H7 (cell line): ENCODE data around the gene KANSL3. TPM values are rescaled to one million over a fixed set of nuclear protein-coding genes. Genes with fewer than 3 reads are reported as not detected.
"Not testable (repeated sequence)": the region's sequence is repeated elsewhere in the genome, so short reads cannot be mapped to it uniquely, and the experiment has no call there.

ENCODE experiments used
- DNase-seq: peaks from one replicate; pipeline ENCODE4 v3.0.0; 2012
- H3K27me3 ChIP-seq: 2 replicates; pipeline ENCODE4 v1.6.0; 2011; ENCODE audit warnings: mild to moderate bottlenecking, low read length; ENCODE audit not compliant: control insufficient read depth, insufficient read depth
- H3K36me3 ChIP-seq: replicated peaks from 2 replicates; pipeline ENCODE4 v1.5.1; 2011; ENCODE audit warnings: low read length; ENCODE audit not compliant: control insufficient read depth, insufficient read depth
- H3K4me3 ChIP-seq: 2 replicates; pipeline ENCODE4 v1.5.1; 2011; ENCODE audit warnings: low read depth, mild to moderate bottlenecking, control low read depth, low read length, moderate library complexity; ENCODE audit not compliant: insufficient read depth
- total RNA-seq: library from RNA; depleted of rRNA; stranded (reverse); fragments of >200 nt; shearing (Covaris generic); gene quantifications from 2 replicates; pipeline ENCODE4 v1.2.3, GENCODE V29; 2014

KANSL3 gene
- total RNA-seq, 1 experiment from 2014 or later = 32.3 TPM

GRCh38 chr2:96574364-96574763 is 63.7 kb downstream of the KANSL3 start:
- DNase-seq = no peak
- Histone ChIP-seq H3K36me3 (no peaks in the 10 kb centered on the region), H3K27me3 (no peaks in the 10 kb centered on the region), H3K4me3 (no peak overlapping the region)

GRCh38 chr2:96568094-96568493 is 70.0 kb downstream of the KANSL3 start:
- Histone ChIP-seq H3K36me3 (no peaks in the 10 kb centered on the region), H3K27me3 (no peaks in the 10 kb centered on the region), H3K4me3 (no peak overlapping the region)
- no peak for DNase-seq

- Histone ChIP-seq H3K27me3 (no peaks in the 10 kb centered on the region), H3K4me3 (no peak overlapping the region), H3K36me3 (no peaks in the 10 kb centered on the region)
- DNase-seq = peak; percentile 78
Observed at GRCh38 chr2:96565111-96565510, 73.0 kb downstream of the KANSL3 start.

GRCh38 chr2:96564563-96564962 is 73.5 kb downstream of the KANSL3 start:
- Histone ChIP-seq H3K36me3 (no peaks in the 10 kb centered on the region), H3K27me3 (no peaks in the 10 kb centered on the region), H3K4me3 (no peak overlapping the region)
- DNase-seq = no peak

- H3K36me3 ChIP-seq = no peaks in the 10 kb centered on the region
- no peak overlapping the region for H3K4me3 ChIP-seq
- no peak for DNase-seq
- no peaks in the 10 kb centered on the region for H3K27me3 ChIP-seq
Observed at GRCh38 chr2:96564026-96564425, 74.1 kb downstream of the KANSL3 start.

- DNase-seq = no peak
- Histone ChIP-seq H3K36me3 (no peaks in the 10 kb centered on the region), H3K4me3 (no peak overlapping the region), H3K27me3 (no peaks in the 10 kb centered on the region)
Observed at GRCh38 chr2:96558485-96558884, 79.6 kb downstream of the KANSL3 start.

- H3K36me3 ChIP-seq = no peaks in the 10 kb centered on the region
- DNase-seq = no peak
- no peaks in the 10 kb centered on the region for H3K27me3 ChIP-seq
- no peak overlapping the region for H3K4me3 ChIP-seq
Observed at GRCh38 chr2:96558061-96558460, 80.1 kb downstream of the KANSL3 start.

GRCh38 chr2:96557421-96557820 is 80.7 kb downstream of the KANSL3 start:
- not testable (repeated sequence) for H3K36me3 ChIP-seq, H3K4me3 ChIP-seq, DNase-seq, H3K27me3 ChIP-seq

GRCh38 chr2:96556441-96557330 is 81.4 kb downstream of the KANSL3 start:
- Histone ChIP-seq H3K36me3 (no peaks in the 10 kb centered on the region), H3K4me3 (no peak overlapping the region), H3K27me3 (no peaks in the 10 kb centered on the region)
- DNase-seq = no peak

GRCh38 chr2:96555146-96555610 is 82.9 kb downstream of the KANSL3 start:
- Histone ChIP-seq H3K36me3 (no peaks in the 10 kb centered on the region), H3K4me3 (no peak overlapping the region), H3K27me3 (no peaks in the 10 kb centered on the region)
- no peak for DNase-seq

- Histone ChIP-seq H3K4me3 (no peak overlapping the region), H3K27me3 (no peaks in the 10 kb centered on the region), H3K36me3 (no peaks in the 10 kb centered on the region)
- DNase-seq = peak; percentile 94
Observed at GRCh38 chr2:96554293-96555145, 83.6 kb downstream of the KANSL3 start.

GRCh38 chr2:96553957-96554292 is 84.2 kb downstream of the KANSL3 start:
- H3K27me3 ChIP-seq = not testable (repeated sequence)

GRCh38 chr2:96553176-96553956 is 84.7 kb downstream of the KANSL3 start:
- Histone ChIP-seq H3K36me3 (no peaks in the 10 kb centered on the region), H3K27me3 (no peaks in the 10 kb centered on the region), H3K4me3 (no peak overlapping the region)
- no peak for DNase-seq

More at GRCh38 chr2:96553957-96554292, 84.2 kb downstream of the KANSL3 start:
- H3K4me3 ChIP-seq, H3K36me3 ChIP-seq, DNase-seq: not testable (repeated sequence)
